ENCODE measurements around the gene STAP1.

DNA sequence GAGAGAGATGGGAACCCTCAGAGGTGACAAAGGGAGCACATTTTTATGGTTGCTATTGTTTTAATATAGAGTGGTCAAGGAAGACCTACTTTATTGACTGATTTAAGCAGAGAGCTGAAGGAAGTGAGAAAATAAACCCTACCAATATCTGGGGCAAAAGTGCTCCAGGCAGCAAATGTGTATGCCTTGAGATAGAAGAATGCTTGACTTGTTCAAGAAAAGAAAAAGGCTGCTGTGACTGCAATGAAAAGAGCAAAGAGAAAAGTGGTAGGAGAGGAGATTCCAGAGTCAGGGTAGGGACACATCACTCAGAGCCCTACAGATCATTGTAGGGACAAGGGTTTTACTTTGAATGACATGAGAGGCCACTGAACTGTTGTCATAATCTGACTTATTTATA is 26.0 kb downstream of the STAP1 start:
- TF ChIP-seq, protein P1, sequence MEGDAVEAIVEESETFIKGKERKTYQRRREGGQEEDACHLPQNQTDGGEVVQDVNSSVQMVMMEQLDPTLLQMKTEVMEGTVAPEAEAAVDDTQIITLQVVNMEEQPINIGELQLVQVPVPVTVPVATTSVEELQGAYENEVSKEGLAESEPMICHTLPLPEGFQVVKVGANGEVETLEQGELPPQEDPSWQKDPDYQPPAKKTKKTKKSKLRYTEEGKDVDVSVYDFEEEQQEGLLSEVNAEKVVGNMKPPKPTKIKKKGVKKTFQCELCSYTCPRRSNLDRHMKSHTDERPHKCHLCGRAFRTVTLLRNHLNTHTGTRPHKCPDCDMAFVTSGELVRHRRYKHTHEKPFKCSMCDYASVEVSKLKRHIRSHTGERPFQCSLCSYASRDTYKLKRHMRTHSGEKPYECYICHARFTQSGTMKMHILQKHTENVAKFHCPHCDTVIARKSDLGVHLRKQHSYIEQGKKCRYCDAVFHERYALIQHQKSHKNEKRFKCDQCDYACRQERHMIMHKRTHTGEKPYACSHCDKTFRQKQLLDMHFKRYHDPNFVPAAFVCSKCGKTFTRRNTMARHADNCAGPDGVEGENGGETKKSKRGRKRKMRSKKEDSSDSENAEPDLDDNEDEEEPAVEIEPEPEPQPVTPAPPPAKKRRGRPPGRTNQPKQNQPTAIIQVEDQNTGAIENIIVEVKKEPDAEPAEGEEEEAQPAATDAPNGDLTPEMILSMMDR (IDR thresholded peaks at IDR 0.05) = no peak
- TF ChIP-seq POLR2A (IDR thresholded peaks at IDR 0.05) = no peak
